HCT116 (cell line): ENCODE measurements around the gene RGS6. TPM values are rescaled to one million over a fixed set of nuclear protein-coding genes. Genes with fewer than 3 reads are reported as not detected.

ENCODE experiments used
- ATAC-seq: fragments of 200-7000 bp; cut with Tn5 transposase; 2 replicates; pipeline ENCODE4 v1.9.1; 2020; ENCODE audit warnings: mild to moderate bottlenecking, moderate library complexity
- BruUV-seq: library from RNA; stranded (reverse); fragments of 400-500 nt; replicated peaks from 2 replicates; lab custom pipeline; 2021; lab: Mats Ljungman, UMichigan
- CTCF ChIA-PET: fragments of 300-600 bp; sonication (Branson Sonifier 250); formaldehyde crosslinking; loops from one replicate; lab custom pipeline; 2021; ENCODE audit warnings: antibody characterized with exemption; lab: Charles Lee
- POLR2A ChIA-PET: fragments of 300-600, 350-600 bp; sonication (Branson Sonifier 250); formaldehyde crosslinking; loops from one replicate; lab custom pipeline; 2021; ENCODE audit warnings: antibody characterized with exemption; lab: Charles Lee
- RAD21 ChIA-PET, 2 experiments: fragments of 300-600 bp; sonication (Branson Sonifier 250); formaldehyde crosslinking; loops; one replicate each; lab custom pipeline; 2023; ENCODE audit warnings: low total read pairs in 2 of 2; ENCODE audit not compliant: uncharacterized antibody in 2 of 2, unreplicated experiment in 2 of 2, low non-redundant PET in 1 of 2; lab: Charles Lee
- DNase-seq: peaks from one replicate; pipeline ENCODE4 v3.0.0-alpha.2; 2010; ENCODE audit warnings: low read depth, low spot score
- H2AFZ ChIP-seq: fragments of 200-600 bp; shearing (Covaris generic), sonication (generic); 2 replicates; pipeline ENCODE4 v1.6.1; 2017; ENCODE audit warnings: low read depth, mixed run types, mixed read lengths, antibody characterized with exemption, low read length; ENCODE audit not compliant: poor library complexity, severe bottlenecking
- H3K27ac ChIP-seq: 2 replicates; pipeline ENCODE4 v1.5.1; 2012; ENCODE audit warnings: low read depth, low read length
- H3K27me3 ChIP-seq: fragments of 200-600 bp; sonication (generic); 2 replicates; pipeline ENCODE4 v1.6.1; 2016; ENCODE audit warnings: mixed run types, low read length, mixed read lengths; ENCODE audit not compliant: insufficient read depth
- H3K36me3 ChIP-seq, 2 experiments: fragments of 200-500 bp in 1 of 2; fragments of 200-600 bp in 1 of 2; sonication (Bioruptor generic) in 1 of 2; sonication (generic) in 1 of 2; 2 replicates each; pipeline versions ENCODE4 v1.5.1 to v1.6.1; 2014 to 2016; ENCODE audit warnings: low read length in 2 of 2, inconsistent platforms in 1 of 2, mixed read lengths in 1 of 2, mixed run types in 1 of 2; ENCODE audit not compliant: insufficient read depth in 2 of 2, control insufficient read depth in 1 of 2
- H3K4me1 ChIP-seq, 2 experiments: fragments of 200-600 bp in 1 of 2; sonication (generic) in 1 of 2; 2 replicates each; pipeline versions ENCODE4 v1.5.1 to v1.6.1; 2012 to 2017; ENCODE audit warnings: low read length in 2 of 2, inconsistent platforms in 1 of 2, mild to moderate bottlenecking in 1 of 2, mixed read lengths in 1 of 2, mixed run types in 1 of 2, moderate library complexity in 1 of 2; ENCODE audit not compliant: insufficient read depth in 2 of 2, control insufficient read depth in 1 of 2
- H3K4me2 ChIP-seq: fragments of 200-600 bp; sonication (generic); 2 replicates; pipeline ENCODE4 v1.6.1; 2017; ENCODE audit warnings: mixed run types, low read length, mixed read lengths
- H3K4me3 ChIP-seq, 2 experiments: fragments of 200-600 bp in 1 of 2; sonication (generic) in 1 of 2; replicated peaks in 1 of 2; 2 replicates each; pipeline ENCODE4 v1.5.1; 2011 to 2016; ENCODE audit warnings: low read length in 2 of 2, control low read depth in 1 of 2, low read depth in 1 of 2, mild to moderate bottlenecking in 1 of 2, mixed read lengths in 1 of 2, mixed run types in 1 of 2
- H3K79me2 ChIP-seq: fragments of 200-600 bp; sonication (generic); 2 replicates; pipeline ENCODE4 v1.6.1; 2017; ENCODE audit warnings: mild to moderate bottlenecking, mixed run types, low read length, moderate library complexity, mixed read lengths; ENCODE audit not compliant: insufficient read depth
- H3K9ac ChIP-seq: fragments of 200-600 bp; sonication (generic); 2 replicates; pipeline ENCODE4 v1.6.1; 2016; ENCODE audit warnings: low read length, mixed read lengths
- H3K9me2 ChIP-seq: fragments of 200-600 bp; sonication (generic), shearing (Covaris generic); 2 replicates; pipeline ENCODE4 v1.6.1; 2017; ENCODE audit warnings: mixed run types, mild to moderate bottlenecking, moderate library complexity; ENCODE audit not compliant: insufficient read depth
- H3K9me3 ChIP-seq, 2 experiments: fragments of 200-500 bp in 1 of 2; fragments of 200-600 bp in 1 of 2; sonication (Bioruptor generic) in 1 of 2; sonication (generic) in 1 of 2; 2 replicates each; pipeline ENCODE4 v1.6.1; 2014 to 2017; ENCODE audit warnings: low read length in 2 of 2, mixed read lengths in 2 of 2, inconsistent platforms in 1 of 2, low read depth in 1 of 2, mild to moderate bottlenecking in 1 of 2, mixed run types in 1 of 2, moderate library complexity in 1 of 2; ENCODE audit not compliant: control insufficient read depth in 1 of 2, insufficient read depth in 1 of 2
- H4K20me1 ChIP-seq: fragments of 200-600 bp; sonication (generic), shearing (Covaris generic); 2 replicates; pipeline ENCODE4 v1.6.1; 2017; ENCODE audit warnings: mixed run types, mild to moderate bottlenecking, moderate library complexity; ENCODE audit not compliant: insufficient read depth
- CBX3 ChIP-seq: IDR thresholded peaks from 2 replicates; pipeline ENCODE4 v1.6.1; 2012; ENCODE audit warnings: low read depth
- EGR1 ChIP-seq: IDR thresholded peaks from 2 replicates; pipeline ENCODE4 v1.6.1; 2012; ENCODE audit warnings: low read depth
- ELF1 ChIP-seq: IDR thresholded peaks from 2 replicates; pipeline ENCODE4 v1.6.1; 2012; ENCODE audit warnings: low read depth, borderline replicate concordance
- EZH2 ChIP-seq: fragments of 200-600 bp; sonication (generic); IDR thresholded peaks from 2 replicates; pipeline ENCODE4 v1.6.1; 2017; ENCODE audit warnings: antibody characterized with exemption, mixed run types
- EZH2phosphoT487 ChIP-seq: fragments of 200-600 bp; IDR thresholded peaks from 2 replicates; pipeline ENCODE4 v1.6.1; 2018; ENCODE audit warnings: antibody characterized with exemption, borderline replicate concordance
- FOSL1 ChIP-seq: IDR thresholded peaks from 2 replicates; pipeline ENCODE4 v1.6.1; 2012; ENCODE audit warnings: low read depth
- POLR2A ChIP-seq: IDR thresholded peaks from 2 replicates; pipeline ENCODE4 v1.7.0; 2011; ENCODE audit warnings: borderline replicate concordance; ENCODE audit not compliant: insufficient read depth, insufficient read length; ENCODE audit errors: extremely low read depth
- POLR2AphosphoS5 ChIP-seq: IDR thresholded peaks from 2 replicates; pipeline ENCODE4 v1.6.1; 2011; ENCODE audit warnings: mild to moderate bottlenecking, low read depth, low read length, moderate library complexity
- SIN3A ChIP-seq: IDR thresholded peaks from 2 replicates; pipeline ENCODE4 v1.6.1; 2012; ENCODE audit warnings: low read depth
- SP1 ChIP-seq: IDR thresholded peaks from 2 replicates; pipeline ENCODE4 v1.6.1; 2012; ENCODE audit warnings: low read depth
- SRF ChIP-seq: IDR thresholded peaks from 2 replicates; pipeline ENCODE4 v1.6.1; 2012; ENCODE audit warnings: low read depth
- TCF7L2 ChIP-seq: IDR thresholded peaks from 2 replicates; pipeline ENCODE4 v1.7.0; 2011; ENCODE audit warnings: borderline replicate concordance, inconsistent platforms; ENCODE audit not compliant: insufficient read depth, insufficient read length; ENCODE audit errors: extremely low read depth
- YY1 ChIP-seq: IDR thresholded peaks from 2 replicates; pipeline ENCODE4 v1.6.1; 2011; ENCODE audit warnings: low read length, low read depth, moderate library complexity, mild to moderate bottlenecking; ENCODE audit not compliant: insufficient replicate concordance; ENCODE audit errors: extremely low read depth
- ZFX ChIP-seq: fragments of 450-650 bp; IDR thresholded peaks from 2 replicates; pipeline ENCODE4 v1.6.1; 2017
- ZNF274 ChIP-seq: fragments of 200-500 bp; sonication (Bioruptor generic); IDR thresholded peaks from 2 replicates; pipeline ENCODE4 v1.6.1; 2014; ENCODE audit warnings: mild to moderate bottlenecking, low read depth, low read length, inconsistent platforms
- intact Hi-C: fragments of 100-400 bp; cut with micrococcal nuclease; formaldehyde crosslinking; loops from 2 replicates; pipeline ENCODE4 v1.10.0; 2022
- total RNA-seq: library from RNA; stranded (reverse); gene quantifications from one replicate; pipeline ENCODE4 v1.2.1, GENCODE V29; 2021; ENCODE audit not compliant: unreplicated experiment
- TF ChIP-seq, protein P1 (sequence below), 3 experiments: fragments of 200-600 bp in 1 of 3; sonication (generic) in 1 of 3; IDR thresholded peaks in 2 of 3; conservative IDR thresholded peaks in 1 of 3; 2 replicates each; pipeline ENCODE4 v1.5.1; 2012 to 2017; ENCODE audit warnings: low read depth in 2 of 3, low read length in 2 of 3, antibody characterized with exemption in 1 of 3, borderline replicate concordance in 1 of 3, control low read depth in 1 of 3, mild to moderate bottlenecking in 1 of 3, mixed read lengths in 1 of 3, mixed run types in 1 of 3, moderate library complexity in 1 of 3; ENCODE audit not compliant: insufficient read depth in 1 of 3
- TF ChIP-seq, protein P2 (sequence below): IDR thresholded peaks from 2 replicates; pipeline ENCODE4 v1.6.1; 2012
- TF ChIP-seq, protein P3 (sequence below): IDR thresholded peaks from 2 replicates; pipeline ENCODE4 v1.6.1; 2011; ENCODE audit warnings: mild to moderate bottlenecking, low read length, moderate library complexity; ENCODE audit not compliant: insufficient replicate concordance; ENCODE audit errors: extremely low read depth
- TF ChIP-seq, protein P4 (sequence below): IDR thresholded peaks from 2 replicates; pipeline ENCODE4 v1.6.1; 2012
- TF ChIP-seq, protein P5 (sequence below): IDR thresholded peaks from 2 replicates; pipeline ENCODE4 v1.6.1; 2012; ENCODE audit warnings: low read depth

The RGS6 gene
- total RNA-seq, 1 experiment from 2014 or later, result 4.7 TPM

DNA sequence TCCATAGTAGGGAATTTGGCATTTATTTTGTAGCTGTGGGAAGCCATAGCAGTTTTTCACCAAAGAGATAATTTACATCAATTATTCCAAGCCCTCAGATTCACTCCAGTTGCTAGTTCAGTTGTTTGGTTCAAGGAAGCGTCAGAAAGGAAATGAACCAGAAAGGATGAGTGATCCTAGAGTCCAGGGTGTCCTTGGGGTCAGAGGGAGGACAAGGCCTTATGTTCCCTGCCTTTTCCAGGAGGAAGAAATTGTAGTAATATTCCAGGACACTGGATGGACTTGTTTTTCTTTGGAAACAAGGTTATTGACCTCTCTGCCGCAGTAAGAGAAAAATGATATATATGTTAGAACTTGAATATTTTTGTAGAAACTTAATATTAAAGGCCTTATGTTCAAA lies 409.5 kb downstream of the RGS6 start:
- no peaks in the 10 kb centered on the region for H3K4me1 ChIP-seq
- ChIA-PET RAD21 (no interaction called here), POLR2A (no interaction called here), CTCF (no interaction called here)
- H3K9me3 ChIP-seq, result no peaks in the 10 kb centered on the region
- ATAC-seq, result no peak
- H2AFZ ChIP-seq, result no peak overlapping the region
- TF ChIP-seq ZFX, result no peak
- TF ChIP-seq POLR2A, result no peak
- TF ChIP-seq CBX3, result no peak
- TF ChIP-seq EZH2, result no peak
- TF ChIP-seq EGR1, result no peak
- TF ChIP-seq TCF7L2, result no peak
- TF ChIP-seq, protein P1, sequence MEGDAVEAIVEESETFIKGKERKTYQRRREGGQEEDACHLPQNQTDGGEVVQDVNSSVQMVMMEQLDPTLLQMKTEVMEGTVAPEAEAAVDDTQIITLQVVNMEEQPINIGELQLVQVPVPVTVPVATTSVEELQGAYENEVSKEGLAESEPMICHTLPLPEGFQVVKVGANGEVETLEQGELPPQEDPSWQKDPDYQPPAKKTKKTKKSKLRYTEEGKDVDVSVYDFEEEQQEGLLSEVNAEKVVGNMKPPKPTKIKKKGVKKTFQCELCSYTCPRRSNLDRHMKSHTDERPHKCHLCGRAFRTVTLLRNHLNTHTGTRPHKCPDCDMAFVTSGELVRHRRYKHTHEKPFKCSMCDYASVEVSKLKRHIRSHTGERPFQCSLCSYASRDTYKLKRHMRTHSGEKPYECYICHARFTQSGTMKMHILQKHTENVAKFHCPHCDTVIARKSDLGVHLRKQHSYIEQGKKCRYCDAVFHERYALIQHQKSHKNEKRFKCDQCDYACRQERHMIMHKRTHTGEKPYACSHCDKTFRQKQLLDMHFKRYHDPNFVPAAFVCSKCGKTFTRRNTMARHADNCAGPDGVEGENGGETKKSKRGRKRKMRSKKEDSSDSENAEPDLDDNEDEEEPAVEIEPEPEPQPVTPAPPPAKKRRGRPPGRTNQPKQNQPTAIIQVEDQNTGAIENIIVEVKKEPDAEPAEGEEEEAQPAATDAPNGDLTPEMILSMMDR (IDR thresholded peaks at IDR 0.05 in 2 of 3, conservative IDR thresholded peaks at IDR 0.05 in 1 of 3; ENCODE audit: borderline replicate concordance in 1 of 3, insufficient read depth in 1 of 3, low read depth in 2 of 3, low read length in 2 of 3), result no peak
- TF ChIP-seq, protein P2, sequence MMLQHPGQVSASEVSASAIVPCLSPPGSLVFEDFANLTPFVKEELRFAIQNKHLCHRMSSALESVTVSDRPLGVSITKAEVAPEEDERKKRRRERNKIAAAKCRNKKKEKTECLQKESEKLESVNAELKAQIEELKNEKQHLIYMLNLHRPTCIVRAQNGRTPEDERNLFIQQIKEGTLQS, result no peak
- no peak for TF ChIP-seq SIN3A
- TF ChIP-seq, protein P3, sequence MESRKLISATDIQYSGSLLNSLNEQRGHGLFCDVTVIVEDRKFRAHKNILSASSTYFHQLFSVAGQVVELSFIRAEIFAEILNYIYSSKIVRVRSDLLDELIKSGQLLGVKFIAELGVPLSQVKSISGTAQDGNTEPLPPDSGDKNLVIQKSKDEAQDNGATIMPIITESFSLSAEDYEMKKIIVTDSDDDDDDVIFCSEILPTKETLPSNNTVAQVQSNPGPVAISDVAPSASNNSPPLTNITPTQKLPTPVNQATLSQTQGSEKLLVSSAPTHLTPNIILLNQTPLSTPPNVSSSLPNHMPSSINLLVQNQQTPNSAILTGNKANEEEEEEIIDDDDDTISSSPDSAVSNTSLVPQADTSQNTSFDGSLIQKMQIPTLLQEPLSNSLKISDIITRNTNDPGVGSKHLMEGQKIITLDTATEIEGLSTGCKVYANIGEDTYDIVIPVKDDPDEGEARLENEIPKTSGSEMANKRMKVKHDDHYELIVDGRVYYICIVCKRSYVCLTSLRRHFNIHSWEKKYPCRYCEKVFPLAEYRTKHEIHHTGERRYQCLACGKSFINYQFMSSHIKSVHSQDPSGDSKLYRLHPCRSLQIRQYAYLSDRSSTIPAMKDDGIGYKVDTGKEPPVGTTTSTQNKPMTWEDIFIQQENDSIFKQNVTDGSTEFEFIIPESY, result no peak
- TF ChIP-seq, protein P4, sequence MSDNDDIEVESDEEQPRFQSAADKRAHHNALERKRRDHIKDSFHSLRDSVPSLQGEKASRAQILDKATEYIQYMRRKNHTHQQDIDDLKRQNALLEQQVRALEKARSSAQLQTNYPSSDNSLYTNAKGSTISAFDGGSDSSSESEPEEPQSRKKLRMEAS, result no peak
- TF ChIP-seq SP1, result no peak
- TF ChIP-seq EZH2phosphoT487, result no peak
- no peak for TF ChIP-seq ELF1
- TF ChIP-seq SRF, result no peak
- no peak for TF ChIP-seq FOSL1
- TF ChIP-seq POLR2AphosphoS5, result no peak
- TF ChIP-seq ZNF274, result no peak
- TF ChIP-seq, protein P5, sequence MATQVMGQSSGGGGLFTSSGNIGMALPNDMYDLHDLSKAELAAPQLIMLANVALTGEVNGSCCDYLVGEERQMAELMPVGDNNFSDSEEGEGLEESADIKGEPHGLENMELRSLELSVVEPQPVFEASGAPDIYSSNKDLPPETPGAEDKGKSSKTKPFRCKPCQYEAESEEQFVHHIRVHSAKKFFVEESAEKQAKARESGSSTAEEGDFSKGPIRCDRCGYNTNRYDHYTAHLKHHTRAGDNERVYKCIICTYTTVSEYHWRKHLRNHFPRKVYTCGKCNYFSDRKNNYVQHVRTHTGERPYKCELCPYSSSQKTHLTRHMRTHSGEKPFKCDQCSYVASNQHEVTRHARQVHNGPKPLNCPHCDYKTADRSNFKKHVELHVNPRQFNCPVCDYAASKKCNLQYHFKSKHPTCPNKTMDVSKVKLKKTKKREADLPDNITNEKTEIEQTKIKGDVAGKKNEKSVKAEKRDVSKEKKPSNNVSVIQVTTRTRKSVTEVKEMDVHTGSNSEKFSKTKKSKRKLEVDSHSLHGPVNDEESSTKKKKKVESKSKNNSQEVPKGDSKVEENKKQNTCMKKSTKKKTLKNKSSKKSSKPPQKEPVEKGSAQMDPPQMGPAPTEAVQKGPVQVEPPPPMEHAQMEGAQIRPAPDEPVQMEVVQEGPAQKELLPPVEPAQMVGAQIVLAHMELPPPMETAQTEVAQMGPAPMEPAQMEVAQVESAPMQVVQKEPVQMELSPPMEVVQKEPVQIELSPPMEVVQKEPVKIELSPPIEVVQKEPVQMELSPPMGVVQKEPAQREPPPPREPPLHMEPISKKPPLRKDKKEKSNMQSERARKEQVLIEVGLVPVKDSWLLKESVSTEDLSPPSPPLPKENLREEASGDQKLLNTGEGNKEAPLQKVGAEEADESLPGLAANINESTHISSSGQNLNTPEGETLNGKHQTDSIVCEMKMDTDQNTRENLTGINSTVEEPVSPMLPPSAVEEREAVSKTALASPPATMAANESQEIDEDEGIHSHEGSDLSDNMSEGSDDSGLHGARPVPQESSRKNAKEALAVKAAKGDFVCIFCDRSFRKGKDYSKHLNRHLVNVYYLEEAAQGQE, result no peak
- TF ChIP-seq YY1, result no peak
- no peaks in the 10 kb centered on the region for H3K9me2 ChIP-seq
- no peaks in the 10 kb centered on the region for H3K36me3 ChIP-seq
- BruUV-seq, result no TSS peak
- no peak overlapping the region for H3K9ac ChIP-seq
- no peak for DNase-seq
- no peak overlapping the region for H3K27ac ChIP-seq
- no peaks in the 10 kb centered on the region for H3K79me2 ChIP-seq
- H4K20me1 ChIP-seq, result no peaks in the 10 kb centered on the region
- H3K4me3 ChIP-seq, result no peak overlapping the region
- intact Hi-C loops, result no loop called here
- no peak overlapping the region for H3K4me2 ChIP-seq
- no peaks in the 10 kb centered on the region for H3K27me3 ChIP-seq
